Activated naive CD4-positive, alpha-beta T cell treated with anti-CD3 and anti-CD28 coated beads for 36 hours (primary cell): ENCODE data around the gene FAM170A. TPM values are rescaled to one million over a fixed set of nuclear protein-coding genes. Genes with fewer than 3 reads are reported as not detected.

ENCODE experiments used
- CTCF ChIA-PET: fragments of 350-600 bp; sonication (Branson Sonifier 250); formaldehyde crosslinking; loops from one replicate; lab custom pipeline; 2021; ENCODE audit warnings: antibody characterized with exemption; lab: Charles Lee
- DNase-seq: peaks from one replicate; pipeline ENCODE4 v3.0.0-alpha.2; 2020
- H3K27ac Mint-ChIP-seq: one replicate; pipeline ENCODE4 v1.8.0; 2021; ENCODE audit warnings: mild to moderate bottlenecking, mixed read lengths
- H3K27me3 Mint-ChIP-seq: one replicate; pipeline ENCODE4 v1.8.0; 2021; ENCODE audit warnings: low read depth, mixed read lengths
- H3K36me3 Mint-ChIP-seq: one replicate; pipeline ENCODE4 v1.8.0; 2021; ENCODE audit warnings: low read depth, mixed read lengths
- H3K4me1 Mint-ChIP-seq: one replicate; pipeline ENCODE4 v1.8.0; 2021; ENCODE audit warnings: low read depth, mixed read lengths
- H3K4me3 Mint-ChIP-seq: one replicate; pipeline ENCODE4 v1.8.0; 2021; ENCODE audit warnings: mild to moderate bottlenecking, moderate library complexity, mixed read lengths
- H3K9me3 Mint-ChIP-seq: one replicate; pipeline ENCODE4 v1.8.0; 2021; ENCODE audit warnings: mixed read lengths
- intact Hi-C: fragments of 100-400 bp; cut with micrococcal nuclease; formaldehyde crosslinking; loops from one replicate; pipeline ENCODE4 v1.15.1; 2023
- total RNA-seq, 2 experiments: library from RNA; stranded (reverse); gene quantifications; one replicate each; pipeline ENCODE4 v1.2.3, GENCODE V29; 2021

FAM170A gene
- total RNA-seq, 2 experiments from 2014 or later = not detected

DNA sequence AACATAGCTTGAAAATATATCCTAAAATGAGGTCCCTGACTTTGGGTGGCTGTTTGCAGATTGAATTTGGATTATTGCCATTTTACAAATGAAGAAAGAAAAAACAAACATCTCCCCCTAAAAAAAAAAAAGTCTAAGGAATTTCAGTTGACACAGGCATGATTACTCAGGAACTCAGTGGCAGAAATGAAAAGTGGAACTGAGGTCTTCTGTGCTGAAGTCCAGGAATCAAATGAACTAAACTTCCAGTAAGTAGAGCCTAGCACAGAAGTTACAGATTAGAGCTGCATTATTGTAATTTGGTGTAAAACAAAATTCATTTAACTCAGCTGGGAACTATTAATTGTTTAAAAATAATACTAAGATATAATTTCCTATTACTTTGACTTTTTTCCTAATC, 26.7 kb downstream of the FAM170A start:
- H3K36me3 Mint-ChIP-seq = no peaks in the 10 kb centered on the region
- intact Hi-C loops = no loop called here
- no peak overlapping the region for H3K4me3 Mint-ChIP-seq
- no peak overlapping the region for H3K27ac Mint-ChIP-seq
- H3K4me1 Mint-ChIP-seq = no peaks in the 10 kb centered on the region
- DNase-seq = no peak
- CTCF ChIA-PET = interaction anchor here (0.6 kb wide), 1 partner anchor 183 kb away, joined by 8 read pairs; no protein-coding TSS in a partner anchor
- peaks cover 2% of the 10 kb centered on the region for H3K27me3 Mint-ChIP-seq
- no peaks in the 10 kb centered on the region for H3K9me3 Mint-ChIP-seq

DNA sequence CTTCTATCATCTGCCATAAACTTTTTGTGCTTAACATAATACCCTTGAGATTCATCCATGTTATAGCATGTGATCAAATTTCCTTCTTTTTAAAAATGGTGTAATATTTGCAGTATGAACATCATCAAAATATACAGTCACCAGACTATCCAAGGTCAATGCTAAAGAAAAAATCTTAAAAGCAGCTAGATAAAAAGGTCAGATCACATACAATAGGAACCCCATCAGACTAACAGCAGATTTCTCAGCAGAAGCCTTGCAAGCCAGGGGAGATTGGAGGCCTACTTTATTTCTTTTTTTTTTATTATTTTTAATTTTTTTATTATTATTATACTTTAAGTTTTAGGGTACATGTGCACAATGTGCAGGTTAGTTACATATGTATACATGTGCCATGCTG, 37.2 kb downstream of the FAM170A start:
- CTCF ChIA-PET = no interaction called here

DNA sequence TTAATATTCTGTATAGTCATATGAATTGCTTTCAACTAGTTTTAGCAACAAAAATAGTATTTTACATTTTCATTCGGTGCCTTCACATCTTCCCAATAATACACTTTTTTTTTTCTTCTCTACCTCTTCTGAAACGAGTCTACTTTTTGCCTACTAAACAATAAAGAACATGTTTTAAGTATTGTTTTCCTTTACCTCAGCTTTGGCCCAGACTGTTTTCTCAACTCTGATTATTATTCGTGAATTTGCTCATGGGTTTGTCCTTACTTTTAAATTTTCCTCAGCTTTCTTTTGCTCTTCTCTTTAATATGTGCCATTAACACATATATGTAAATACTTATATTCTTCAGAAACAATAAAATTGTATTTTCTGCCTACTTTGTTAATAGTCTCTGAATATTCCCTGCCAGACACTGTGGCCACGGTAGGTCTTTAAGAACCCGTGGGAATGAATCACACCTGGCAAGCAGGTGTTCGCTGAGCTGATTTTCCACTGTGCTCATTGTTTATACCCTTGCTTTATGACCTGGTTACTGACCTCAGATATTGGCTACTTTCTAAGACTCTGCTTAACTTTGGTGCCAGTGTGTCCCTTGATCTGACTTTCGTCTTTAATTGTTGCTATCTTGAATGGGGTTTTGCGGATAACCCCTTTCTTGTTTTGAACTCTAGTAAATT, 49.1 kb downstream of the FAM170A start:
- H3K4me3 Mint-ChIP-seq = no peak overlapping the region
- intact Hi-C loops = no loop called here
- no peak overlapping the region for H3K27ac Mint-ChIP-seq
- H3K36me3 Mint-ChIP-seq = no peaks in the 10 kb centered on the region
- H3K9me3 Mint-ChIP-seq = no peaks in the 10 kb centered on the region
- CTCF ChIA-PET = no interaction called here
- no peaks in the 10 kb centered on the region for H3K4me1 Mint-ChIP-seq
- peaks cover 3% of the 10 kb centered on the region for H3K27me3 Mint-ChIP-seq
- DNase-seq = no peak

More for the DNA sequence above, 37.2 kb downstream of the FAM170A start:
- Mint-ChIP-seq H3K4me3 (no peak overlapping the region), H3K27ac (no peak overlapping the region), H3K36me3 (no peaks in the 10 kb centered on the region), H3K9me3 (peaks cover 7% of the 10 kb centered on the region), H3K27me3 (no peaks in the 10 kb centered on the region), H3K4me1 (no peaks in the 10 kb centered on the region)
- DNase-seq = no peak
- intact Hi-C loops = no loop called here

DNA sequence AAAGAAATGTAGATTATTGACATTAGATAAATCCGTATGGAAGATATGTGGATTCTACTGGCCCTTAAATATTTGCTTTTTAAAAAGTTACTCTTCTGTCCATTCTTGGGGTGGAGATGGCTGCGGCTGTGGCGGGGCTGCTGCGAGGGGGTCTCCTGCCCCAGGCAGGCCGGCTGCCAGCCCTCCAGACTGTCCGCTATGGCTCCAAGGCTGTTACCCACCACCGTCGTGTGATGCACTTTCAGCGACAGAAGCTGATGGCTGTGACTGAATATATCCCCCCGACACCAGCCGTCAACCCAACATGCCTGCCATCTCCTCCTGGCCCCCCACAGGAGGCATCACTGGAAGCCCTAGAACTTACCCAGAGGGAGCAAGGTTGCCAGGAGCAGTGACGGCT, 50.7 kb downstream of the FAM170A start:
- H3K27ac Mint-ChIP-seq = no peak overlapping the region

DNA sequence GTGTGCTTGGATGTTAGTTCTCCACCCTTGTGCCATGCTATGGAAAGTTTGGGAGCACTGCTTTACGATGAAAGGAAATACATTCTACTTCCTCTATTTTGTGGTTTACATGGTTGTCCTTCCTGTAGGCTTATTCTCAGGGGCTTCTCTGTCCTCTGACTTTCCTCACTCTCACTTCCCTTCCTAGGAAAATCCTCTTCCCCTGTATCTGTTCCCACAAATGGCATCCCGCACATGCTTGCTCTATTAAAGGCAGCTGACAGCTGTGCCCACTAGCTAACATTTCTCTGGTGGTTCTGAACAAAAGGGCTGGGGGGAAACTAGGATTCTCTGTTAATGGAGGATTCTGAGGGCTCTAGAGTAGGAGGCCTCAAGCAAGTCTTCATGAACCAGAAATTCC, 52.4 kb downstream of the FAM170A start:
- Mint-ChIP-seq H3K4me3 (no peak overlapping the region), H3K36me3 (no peaks in the 10 kb centered on the region), H3K27me3 (peaks cover 3% of the 10 kb centered on the region), H3K27ac (no peak overlapping the region), H3K9me3 (peaks cover 2% of the 10 kb centered on the region), H3K4me1 (no peaks in the 10 kb centered on the region)
- intact Hi-C loops = no loop called here
- CTCF ChIA-PET = no interaction called here
- DNase-seq = no peak

More for the DNA sequence above, 50.7 kb downstream of the FAM170A start:
- CTCF ChIA-PET = no interaction called here
- intact Hi-C loops = no loop called here
- Mint-ChIP-seq H3K4me3 (no peak overlapping the region), H3K27me3 (peaks cover 3% of the 10 kb centered on the region), H3K36me3 (no peaks in the 10 kb centered on the region), H3K9me3 (peaks cover 2% of the 10 kb centered on the region), H3K4me1 (no peaks in the 10 kb centered on the region)
- DNase-seq = no peak

DNA sequence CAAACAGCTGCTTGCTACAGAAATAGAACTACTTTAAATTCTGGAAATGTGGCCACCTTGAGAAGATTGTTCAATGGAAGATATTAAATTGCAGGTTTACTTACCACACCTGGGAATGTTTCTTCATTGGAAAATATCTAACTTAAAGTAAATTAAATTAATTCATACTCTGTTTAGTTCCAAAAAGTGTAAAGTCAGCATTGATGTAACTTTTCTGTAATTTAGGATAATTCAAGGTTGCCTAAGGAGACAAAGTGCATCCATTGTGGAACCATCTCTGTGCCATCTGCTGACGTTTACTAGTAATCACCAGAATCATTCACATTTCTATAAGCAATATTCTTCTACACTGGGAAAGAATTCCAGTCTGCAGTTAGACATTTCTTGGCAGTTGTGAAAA, 53.0 kb downstream of the FAM170A start:
- H3K4me3 Mint-ChIP-seq = no peak overlapping the region
- no peak for DNase-seq
- intact Hi-C loops = no loop called here
- no peaks in the 10 kb centered on the region for H3K36me3 Mint-ChIP-seq
- no peak overlapping the region for H3K27ac Mint-ChIP-seq
- H3K27me3 Mint-ChIP-seq = peaks cover 3% of the 10 kb centered on the region
- H3K9me3 Mint-ChIP-seq = peaks cover 2% of the 10 kb centered on the region
- CTCF ChIA-PET = no interaction called here
- H3K4me1 Mint-ChIP-seq = no peaks in the 10 kb centered on the region

Other genes with a start within 250 kb of the FAM170A start
- 10 to 100 TPM; 85.6 to 96.3 TPM for gene HSD17B4, start 177.1 kb upstream of the FAM170A start, total RNA-seq